KMS-11 (cell line): ENCODE data around the gene RSPO1.

Experiments used
- H2AFZ ChIP-seq: fragments of 200-600 bp; sonication (generic); 2 replicates; pipeline ENCODE4 v1.6.1; 2016; ENCODE audit warnings: antibody characterized with exemption, mixed run types, low read depth
- H3K27ac ChIP-seq: fragments of 200-600 bp; sonication (generic); 2 replicates; pipeline ENCODE4 v1.6.1; 2016; ENCODE audit warnings: mild to moderate bottlenecking, mixed run types
- H3K27me3 ChIP-seq: fragments of 200-600 bp; sonication (generic); 2 replicates; pipeline ENCODE4 v1.6.1; 2017; ENCODE audit warnings: mild to moderate bottlenecking, low read depth, mixed run types, moderate library complexity; ENCODE audit not compliant: insufficient read depth
- H3K36me3 ChIP-seq: fragments of 200-600 bp; sonication (generic); 2 replicates; pipeline ENCODE4 v1.6.1; 2017; ENCODE audit warnings: mild to moderate bottlenecking, mixed run types; ENCODE audit not compliant: insufficient read depth
- H3K4me1 ChIP-seq: fragments of 200-600 bp; sonication (generic); 2 replicates; pipeline ENCODE4 v1.6.1; 2016; ENCODE audit warnings: mild to moderate bottlenecking, low read depth, mixed run types; ENCODE audit not compliant: poor library complexity, severe bottlenecking
- H3K4me2 ChIP-seq: fragments of 200-600 bp; sonication (generic); 2 replicates; pipeline ENCODE4 v1.7.0; 2016; ENCODE audit warnings: mild to moderate bottlenecking, mixed run types
- H3K4me3 ChIP-seq: fragments of 200-600 bp; sonication (generic); IDR thresholded peaks from 2 replicates; pipeline ENCODE4 v1.6.1; 2017; ENCODE audit warnings: low read depth, low read length, mixed read lengths; ENCODE audit not compliant: insufficient read depth
- H3K79me2 ChIP-seq: fragments of 200-600 bp; sonication (generic); 2 replicates; pipeline ENCODE4 v1.6.1; 2016; ENCODE audit warnings: low read depth, mixed run types; ENCODE audit not compliant: insufficient read depth
- H3K9ac ChIP-seq: fragments of 200-600 bp; sonication (generic); 2 replicates; pipeline ENCODE4 v1.6.1; 2016; ENCODE audit warnings: mild to moderate bottlenecking, mixed run types
- H4K20me1 ChIP-seq: fragments of 200-600 bp; sonication (generic); 2 replicates; pipeline ENCODE4 v1.6.1; 2016; ENCODE audit warnings: mild to moderate bottlenecking, mixed run types; ENCODE audit not compliant: insufficient read depth
- CTCF ChIP-seq: fragments of 200-600 bp; sonication (generic); conservative IDR thresholded peaks from 2 replicates; pipeline ENCODE4 v1.6.1; 2017; ENCODE audit warnings: low read depth, mild to moderate bottlenecking, antibody characterized with exemption, low read length, moderate library complexity, mixed read lengths

Gene RSPO1

GRCh38 chr1:37601441-37601840 is 33.3 kb downstream of the RSPO1 start:
- Histone ChIP-seq H2AFZ (no peak overlapping the region), H3K9ac (no peak overlapping the region), H3K27ac (no peak overlapping the region), H3K27me3 (no peaks in the 10 kb centered on the region), H3K4me3 (no peak overlapping the region), H3K4me2 (no peak overlapping the region), H3K36me3 (no peaks in the 10 kb centered on the region), H4K20me1 (no peaks in the 10 kb centered on the region), H3K4me1 (no peaks in the 10 kb centered on the region), H3K79me2 (no peaks in the 10 kb centered on the region)
- TF ChIP-seq CTCF, result no peak

GRCh38 chr1:37599940-37600339 is 34.8 kb downstream of the RSPO1 start:
- no peak for TF ChIP-seq CTCF
- no peaks in the 10 kb centered on the region for H4K20me1 ChIP-seq

GRCh38 chr1:37596182-37596667 is 38.5 kb downstream of the RSPO1 start:
- Histone ChIP-seq H3K4me1 (peaks cover 19% of the 10 kb centered on the region), H3K9ac (peak overlapping the region; percentile 79; the same call in 1 of the 2 replicates), H2AFZ (peak overlapping the region; percentile 58), H3K4me2 (peak overlapping the region; percentile 53), H3K79me2 (peaks cover 35% of the 10 kb centered on the region), H3K27ac (no peak overlapping the region; the same call in 1 of the 2 replicates), H3K27me3 (no peaks in the 10 kb centered on the region), H3K36me3 (no peaks in the 10 kb centered on the region; the same call in 1 of the 2 replicates), H3K4me3 (no peak overlapping the region), H4K20me1 (peaks cover 6% of the 10 kb centered on the region; the same call in 1 of the 2 replicates)
- no peak for TF ChIP-seq CTCF

More at GRCh38 chr1:37599940-37600339, 34.8 kb downstream of the RSPO1 start:
- no peak overlapping the region for H3K4me2 ChIP-seq
- no peaks in the 10 kb centered on the region for H3K4me1 ChIP-seq
- H3K36me3 ChIP-seq, result no peaks in the 10 kb centered on the region
- no peak overlapping the region for H2AFZ ChIP-seq
- H3K9ac ChIP-seq, result no peak overlapping the region
- no peak overlapping the region for H3K27ac ChIP-seq
- H3K79me2 ChIP-seq, result peaks cover 7% of the 10 kb centered on the region
- H3K27me3 ChIP-seq, result no peaks in the 10 kb centered on the region
- H3K4me3 ChIP-seq, result no peak overlapping the region

- Histone ChIP-seq H2AFZ (peak within 1 kb of the TSS; percentile 58), H3K4me2 (peak within 1 kb of the TSS; percentile 89), H3K9ac (peak within 1 kb of the TSS; percentile 79), H3K27me3 (no peaks in the 10 kb centered on the region), H3K4me3 (no peak within 1 kb of the TSS), H4K20me1 (peaks cover 6% of the 10 kb centered on the region; the same call in 1 of the 2 replicates), H3K36me3 (no peaks in the 10 kb centered on the region; the same call in 1 of the 2 replicates), H3K79me2 (peaks cover 35% of the 10 kb centered on the region), H3K4me1 (peaks cover 19% of the 10 kb centered on the region), H3K27ac (peak within 1 kb of the TSS; percentile 63)
- no peak for TF ChIP-seq CTCF
Measured at GRCh38 chr1:37595440-37596181, 39.1 kb downstream of the RSPO1 start, which contains the start of gene GNL2. TSS of gene GNL2 (minus strand) at chr1:37595937. CDS start at chr1:37595822, 115 bp downstream.
